ENCODE measurements around the gene EMC6. TPM values are rescaled to one million over a fixed set of nuclear protein-coding genes. Genes with fewer than 3 reads are reported as not detected.

EMC6 gene
- total RNA-seq, 1 donor from 2014 or later = 43.8 TPM

GRCh38 chr17:3659541-3660111 is 9.0 kb upstream of the EMC6 start:
- Mint-ChIP-seq H3K4me1 (ENCODE audit: unreplicated experiment) (peaks cover 22% of the 10 kb centered on the region), H3K27ac (ENCODE audit: unreplicated experiment) (peak overlapping the region; percentile 91), H3K9me3 (ENCODE audit: unreplicated experiment) (no peaks in the 10 kb centered on the region), H3K36me3 (ENCODE audit: unreplicated experiment) (peaks cover 8% of the 10 kb centered on the region), H3K4me3 (ENCODE audit: unreplicated experiment) (no peak overlapping the region), H3K27me3 (ENCODE audit: unreplicated experiment) (no peaks in the 10 kb centered on the region)
- peak; percentile 90 for DNase-seq (ENCODE audit: extremely low spot score, unreplicated experiment)
- TF ChIP-seq, protein P1, sequence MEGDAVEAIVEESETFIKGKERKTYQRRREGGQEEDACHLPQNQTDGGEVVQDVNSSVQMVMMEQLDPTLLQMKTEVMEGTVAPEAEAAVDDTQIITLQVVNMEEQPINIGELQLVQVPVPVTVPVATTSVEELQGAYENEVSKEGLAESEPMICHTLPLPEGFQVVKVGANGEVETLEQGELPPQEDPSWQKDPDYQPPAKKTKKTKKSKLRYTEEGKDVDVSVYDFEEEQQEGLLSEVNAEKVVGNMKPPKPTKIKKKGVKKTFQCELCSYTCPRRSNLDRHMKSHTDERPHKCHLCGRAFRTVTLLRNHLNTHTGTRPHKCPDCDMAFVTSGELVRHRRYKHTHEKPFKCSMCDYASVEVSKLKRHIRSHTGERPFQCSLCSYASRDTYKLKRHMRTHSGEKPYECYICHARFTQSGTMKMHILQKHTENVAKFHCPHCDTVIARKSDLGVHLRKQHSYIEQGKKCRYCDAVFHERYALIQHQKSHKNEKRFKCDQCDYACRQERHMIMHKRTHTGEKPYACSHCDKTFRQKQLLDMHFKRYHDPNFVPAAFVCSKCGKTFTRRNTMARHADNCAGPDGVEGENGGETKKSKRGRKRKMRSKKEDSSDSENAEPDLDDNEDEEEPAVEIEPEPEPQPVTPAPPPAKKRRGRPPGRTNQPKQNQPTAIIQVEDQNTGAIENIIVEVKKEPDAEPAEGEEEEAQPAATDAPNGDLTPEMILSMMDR (IDR thresholded peaks at IDR 0.05) = peak; percentile 12

- peaks cover 8% of the 10 kb centered on the region for H3K36me3 Mint-ChIP-seq (ENCODE audit: unreplicated experiment)
- H3K4me1 Mint-ChIP-seq (ENCODE audit: unreplicated experiment) = peaks cover 27% of the 10 kb centered on the region
- H3K27ac Mint-ChIP-seq (ENCODE audit: unreplicated experiment) = peak overlapping the region; percentile 91
- H3K4me3 Mint-ChIP-seq (ENCODE audit: unreplicated experiment) = no peak overlapping the region
- TF ChIP-seq, protein P1 (IDR thresholded peaks at IDR 0.05) = no peak
- H3K9me3 Mint-ChIP-seq (ENCODE audit: unreplicated experiment) = no peaks in the 10 kb centered on the region
- H3K27me3 Mint-ChIP-seq (ENCODE audit: unreplicated experiment) = no peaks in the 10 kb centered on the region
- no peak for DNase-seq (ENCODE audit: extremely low spot score, unreplicated experiment)
These were observed 8.2 kb upstream of the EMC6 start for GRCh38 chr17:3660311-3660891.

- no peak for DNase-seq (ENCODE audit: extremely low spot score, unreplicated experiment)
- peaks cover 13% of the 10 kb centered on the region for H3K36me3 Mint-ChIP-seq (ENCODE audit: unreplicated experiment)
- H3K27me3 Mint-ChIP-seq (ENCODE audit: unreplicated experiment) = no peaks in the 10 kb centered on the region
- H3K4me1 Mint-ChIP-seq (ENCODE audit: unreplicated experiment) = peaks cover 45% of the 10 kb centered on the region
- H3K4me3 Mint-ChIP-seq (ENCODE audit: unreplicated experiment) = no peak overlapping the region
- H3K9me3 Mint-ChIP-seq (ENCODE audit: unreplicated experiment) = no peaks in the 10 kb centered on the region
- TF ChIP-seq, protein P1 (IDR thresholded peaks at IDR 0.05) = no peak
- no peak overlapping the region for H3K27ac Mint-ChIP-seq (ENCODE audit: unreplicated experiment)
These were observed 5.3 kb upstream of the EMC6 start for GRCh38 chr17:3663102-3664011.

- TF ChIP-seq, protein P1 (IDR thresholded peaks at IDR 0.05) = no peak
- H3K27me3 Mint-ChIP-seq (ENCODE audit: unreplicated experiment) = no peaks in the 10 kb centered on the region
- no peak for DNase-seq (ENCODE audit: extremely low spot score, unreplicated experiment)
- peak overlapping the region; percentile 89 for H3K4me3 Mint-ChIP-seq (ENCODE audit: unreplicated experiment)
- H3K4me1 Mint-ChIP-seq (ENCODE audit: unreplicated experiment) = peaks cover 36% of the 10 kb centered on the region
- H3K27ac Mint-ChIP-seq (ENCODE audit: unreplicated experiment) = peak overlapping the region; percentile 72
- no peaks in the 10 kb centered on the region for H3K9me3 Mint-ChIP-seq (ENCODE audit: unreplicated experiment)
- peaks cover 15% of the 10 kb centered on the region for H3K36me3 Mint-ChIP-seq (ENCODE audit: unreplicated experiment)
These were observed 2.8 kb upstream of the EMC6 start for GRCh38 chr17:3665834-3666233.

DNA sequence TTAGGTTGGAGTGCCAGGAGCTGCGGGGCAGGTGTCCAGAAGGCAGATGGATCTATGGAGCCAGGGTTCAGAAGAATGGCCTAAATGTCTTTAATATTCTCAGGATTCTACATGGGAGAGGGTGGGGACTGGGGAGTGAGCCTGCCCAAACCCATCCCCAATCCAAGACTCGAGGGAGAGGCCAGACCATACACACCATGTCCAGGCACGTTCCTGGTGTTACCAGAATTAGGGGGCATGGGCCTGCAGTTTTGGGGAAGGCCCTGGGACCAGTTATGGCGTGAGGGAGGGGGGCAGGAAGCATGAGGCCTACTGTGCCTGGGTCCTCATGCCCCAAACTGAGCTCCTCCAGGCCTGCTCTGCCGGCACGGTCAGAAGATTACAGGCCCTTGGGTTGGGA is 2.1 kb upstream of the EMC6 start:
- no peak for DNase-seq (ENCODE audit: extremely low spot score, unreplicated experiment)
- Mint-ChIP-seq H3K4me3 (ENCODE audit: unreplicated experiment) (peak overlapping the region; percentile 89), H3K4me1 (ENCODE audit: unreplicated experiment) (peaks cover 33% of the 10 kb centered on the region), H3K27ac (ENCODE audit: unreplicated experiment) (peak overlapping the region; percentile 72), H3K9me3 (ENCODE audit: unreplicated experiment) (no peaks in the 10 kb centered on the region), H3K27me3 (ENCODE audit: unreplicated experiment) (no peaks in the 10 kb centered on the region), H3K36me3 (ENCODE audit: unreplicated experiment) (peaks cover 13% of the 10 kb centered on the region)
- TF ChIP-seq, protein P1 (IDR thresholded peaks at IDR 0.05) = no peak
